Measurements from ENCODE around the gene AP2B1.

- TF ChIP-seq POLR2AphosphoS5 (IDR thresholded peaks at IDR 0.05), result no peak
- TF ChIP-seq CTCF (IDR thresholded peaks at IDR 0.05 in 8 of 11, conservative IDR thresholded peaks at IDR 0.05 in 3 of 11), result no peak
Measured at GRCh38 chr17:35749560-35750412, 162.7 kb downstream of the AP2B1 start.

All from spleen (tissue), 7 donors.